GM06990 (cell line): ENCODE measurements around the gene SCN4B.

ENCODE experiments used
- DNase-seq: peaks from one replicate; pipeline ENCODE4 v3.0.0-alpha.2; 2011; ENCODE audit not compliant: insufficient read length; ENCODE audit errors: extremely low read depth
- H3K27me3 ChIP-seq: replicated peaks from 2 replicates; pipeline ENCODE4 v1.6.0; 2011; ENCODE audit warnings: low read length; ENCODE audit not compliant: control insufficient read depth, insufficient read depth
- H3K36me3 ChIP-seq: 2 replicates; pipeline ENCODE4 v1.5.1; 2011; ENCODE audit warnings: low read length; ENCODE audit not compliant: control insufficient read depth, insufficient read depth
- H3K4me3 ChIP-seq: replicated peaks from 2 replicates; pipeline ENCODE4 v1.5.1; 2011; ENCODE audit warnings: low read depth, mild to moderate bottlenecking, control low read depth, low read length
- TF ChIP-seq, protein P1 (sequence below): IDR thresholded peaks from 2 replicates; pipeline ENCODE4 v1.5.1; 2011; ENCODE audit warnings: low read length, control low read depth, mild to moderate bottlenecking, inconsistent platforms; ENCODE audit not compliant: insufficient read depth, poor library complexity, severe bottlenecking

SCN4B gene

DNA sequence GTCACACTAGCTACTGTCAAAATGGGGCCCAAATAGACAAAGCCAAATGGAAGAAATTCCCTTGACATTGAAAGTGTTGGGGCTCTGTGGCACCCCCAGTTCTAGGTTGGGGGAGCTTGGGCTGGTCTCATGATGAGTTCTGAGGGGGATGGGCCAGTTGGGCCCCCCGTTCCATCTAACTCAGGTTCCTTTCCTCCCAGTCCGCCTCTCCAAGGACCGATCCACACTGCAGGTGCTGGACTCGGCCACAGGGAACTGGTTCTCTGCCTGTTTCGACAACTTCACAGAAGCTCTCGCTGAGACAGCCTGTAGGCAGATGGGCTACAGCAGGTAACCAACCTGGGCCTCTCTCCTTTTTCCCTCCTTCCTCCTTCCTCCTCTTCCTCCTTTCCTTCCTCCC lies 48.1 kb downstream of the SCN4B start:
- Histone ChIP-seq H3K27me3 (no peaks in the 10 kb centered on the region; the same call in none of the 2 replicates), H3K36me3 (no peaks in the 10 kb centered on the region)
- TF ChIP-seq, protein P1, sequence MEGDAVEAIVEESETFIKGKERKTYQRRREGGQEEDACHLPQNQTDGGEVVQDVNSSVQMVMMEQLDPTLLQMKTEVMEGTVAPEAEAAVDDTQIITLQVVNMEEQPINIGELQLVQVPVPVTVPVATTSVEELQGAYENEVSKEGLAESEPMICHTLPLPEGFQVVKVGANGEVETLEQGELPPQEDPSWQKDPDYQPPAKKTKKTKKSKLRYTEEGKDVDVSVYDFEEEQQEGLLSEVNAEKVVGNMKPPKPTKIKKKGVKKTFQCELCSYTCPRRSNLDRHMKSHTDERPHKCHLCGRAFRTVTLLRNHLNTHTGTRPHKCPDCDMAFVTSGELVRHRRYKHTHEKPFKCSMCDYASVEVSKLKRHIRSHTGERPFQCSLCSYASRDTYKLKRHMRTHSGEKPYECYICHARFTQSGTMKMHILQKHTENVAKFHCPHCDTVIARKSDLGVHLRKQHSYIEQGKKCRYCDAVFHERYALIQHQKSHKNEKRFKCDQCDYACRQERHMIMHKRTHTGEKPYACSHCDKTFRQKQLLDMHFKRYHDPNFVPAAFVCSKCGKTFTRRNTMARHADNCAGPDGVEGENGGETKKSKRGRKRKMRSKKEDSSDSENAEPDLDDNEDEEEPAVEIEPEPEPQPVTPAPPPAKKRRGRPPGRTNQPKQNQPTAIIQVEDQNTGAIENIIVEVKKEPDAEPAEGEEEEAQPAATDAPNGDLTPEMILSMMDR: no peak

DNA sequence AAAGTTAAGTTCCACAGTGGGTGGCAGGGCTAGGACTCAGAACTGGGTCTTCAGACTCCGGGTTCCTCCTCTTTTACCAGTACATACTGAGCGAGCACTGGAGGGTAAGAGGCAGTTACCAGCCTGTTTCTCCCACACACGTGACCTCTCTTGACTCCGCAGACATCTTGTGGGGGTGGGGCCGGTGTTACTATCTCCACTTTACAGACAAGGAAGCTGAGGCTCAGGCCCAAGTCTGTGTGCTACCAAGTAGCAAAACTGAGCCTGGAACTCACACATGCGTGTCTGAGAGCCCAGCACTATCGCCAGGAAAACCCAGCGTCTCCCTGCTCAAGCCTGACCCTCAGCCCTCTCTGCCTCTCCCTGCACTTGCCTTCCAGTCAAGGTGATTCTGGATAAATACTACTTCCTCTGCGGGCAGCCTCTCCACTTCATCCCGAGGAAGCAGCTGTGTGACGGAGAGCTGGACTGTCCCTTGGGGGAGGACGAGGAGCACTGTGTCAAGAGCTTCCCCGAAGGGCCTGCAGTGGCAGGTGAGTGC lies 49.8 kb downstream of the SCN4B start:
- no peaks in the 10 kb centered on the region; the same call in none of the 2 replicates for H3K27me3 ChIP-seq
- TF ChIP-seq, protein P1: no peak
- H3K36me3 ChIP-seq: no peaks in the 10 kb centered on the region
- DNase-seq: no peak
- no peak overlapping the region for H3K4me3 ChIP-seq

More for the DNA sequence above, 48.1 kb downstream of the SCN4B start:
- no peak for DNase-seq
- H3K4me3 ChIP-seq: no peak overlapping the region

DNA sequence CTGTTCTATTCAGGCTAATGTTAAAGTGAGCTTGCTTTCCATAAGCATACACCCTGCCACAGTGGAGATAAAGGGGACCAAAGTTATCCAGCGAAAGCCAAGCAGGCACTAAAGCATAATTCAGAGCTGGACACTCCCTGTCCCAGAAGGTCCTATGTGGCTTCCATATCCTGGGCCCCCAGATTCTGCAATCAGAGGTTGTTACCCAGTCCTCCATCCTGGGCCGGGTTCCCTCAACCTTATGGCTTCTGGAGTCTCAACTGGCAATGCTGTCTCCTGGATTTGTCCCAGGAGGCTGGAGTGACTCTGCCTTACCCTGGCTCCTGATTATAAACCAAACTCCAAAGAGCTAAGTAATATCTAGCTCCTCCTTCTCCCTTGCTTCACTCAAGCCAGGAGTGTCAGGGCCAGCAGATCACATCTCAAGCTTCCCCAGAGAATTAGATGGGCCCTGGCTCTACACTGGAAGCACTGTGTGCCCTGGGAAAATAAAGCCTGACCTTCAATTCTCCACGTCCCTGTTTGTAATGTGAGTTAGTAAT lies 51.9 kb downstream of the SCN4B start:
- TF ChIP-seq, protein P1: no peak
- H3K27me3 ChIP-seq: no peaks in the 10 kb centered on the region; the same call in none of the 2 replicates
- no peak overlapping the region for H3K4me3 ChIP-seq
- DNase-seq: no peak
- H3K36me3 ChIP-seq: no peaks in the 10 kb centered on the region

DNA sequence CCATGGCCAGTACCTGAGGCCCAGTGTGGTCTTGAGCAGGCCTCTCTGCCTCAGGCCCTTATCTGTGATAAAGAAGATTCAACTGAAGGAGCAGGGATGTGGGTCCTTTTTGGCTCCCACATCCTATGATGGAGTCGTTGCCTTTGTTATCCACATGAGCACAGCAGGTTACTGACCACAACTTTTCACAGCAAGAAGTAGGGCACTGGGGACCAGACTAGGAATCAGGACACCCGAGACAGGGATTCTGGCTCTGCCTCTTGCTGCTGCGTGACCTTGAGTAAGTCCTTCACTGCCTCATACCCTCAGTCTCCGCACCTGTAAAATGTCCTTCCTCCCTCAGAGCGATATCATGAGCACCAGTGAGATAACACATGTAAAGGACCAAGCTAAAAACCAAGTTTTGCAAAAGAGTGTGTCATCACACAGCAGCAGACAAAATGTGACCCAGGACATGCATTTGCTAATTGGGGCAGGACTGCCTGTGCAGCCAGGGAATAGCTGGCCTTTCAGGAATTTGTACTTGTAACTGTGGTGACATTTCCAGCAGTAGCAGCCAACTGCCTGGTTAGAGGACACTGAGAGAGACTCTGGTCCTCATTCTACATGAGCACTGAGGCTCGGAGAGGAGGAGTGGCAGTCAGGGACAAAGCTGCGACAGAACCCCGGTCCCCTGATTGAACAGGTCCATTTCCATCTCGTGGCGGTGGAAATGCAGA lies 52.6 kb downstream of the SCN4B start:
- no peaks in the 10 kb centered on the region for H3K36me3 ChIP-seq
- TF ChIP-seq, protein P1: no peak
- no peak for DNase-seq
- no peak overlapping the region for H3K4me3 ChIP-seq
- no peaks in the 10 kb centered on the region; the same call in none of the 2 replicates for H3K27me3 ChIP-seq

DNA sequence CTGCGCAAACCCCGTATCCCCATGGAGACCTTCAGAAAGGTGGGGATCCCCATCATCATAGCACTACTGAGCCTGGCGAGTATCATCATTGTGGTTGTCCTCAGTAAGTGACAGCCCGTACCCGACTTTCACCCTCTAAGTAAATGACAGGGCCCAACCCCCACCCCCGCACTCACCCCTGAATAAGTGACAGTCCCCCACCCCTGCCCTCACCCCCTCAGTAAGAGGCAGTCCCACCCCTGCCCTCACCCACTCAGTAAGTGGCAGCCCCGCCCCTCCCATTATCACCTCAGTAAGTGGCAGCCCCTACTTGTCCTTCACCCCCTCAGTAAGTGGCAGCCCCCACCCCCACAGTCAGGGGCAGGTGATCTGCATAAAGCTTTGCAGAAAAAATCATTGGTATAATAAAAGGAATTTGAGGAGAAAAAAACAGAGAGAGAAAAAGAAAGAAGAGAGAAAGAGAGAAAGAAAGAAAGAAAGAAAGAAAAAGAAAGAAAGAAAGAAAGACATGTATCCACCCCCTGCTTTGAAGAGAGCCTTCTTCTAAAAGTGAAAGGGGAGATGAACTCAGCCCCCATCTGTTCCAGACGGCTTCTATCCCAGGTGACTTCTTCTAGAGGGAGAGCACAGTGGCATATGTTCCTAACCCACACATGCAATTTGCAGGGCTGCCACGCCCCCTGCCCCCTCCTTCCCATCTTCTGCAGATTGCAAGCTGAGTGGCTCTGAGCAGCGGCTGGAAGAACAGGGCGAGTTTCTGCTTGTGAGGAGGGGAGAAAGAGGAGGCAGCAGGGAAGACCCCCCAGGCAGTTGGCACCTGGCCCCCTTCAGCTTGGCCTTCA lies 53.4 kb downstream of the SCN4B start:
- no peak for DNase-seq
- Histone ChIP-seq H3K36me3 (no peaks in the 10 kb centered on the region), H3K27me3 (no peaks in the 10 kb centered on the region; the same call in none of the 2 replicates), H3K4me3 (no peak overlapping the region)
- TF ChIP-seq, protein P1: no peak
